Measurements from ENCODE around the gene CEP350.
A peak's percentile ranks its signal among the peaks of the same experiment; 100 is the strongest.

CEP350 gene

GRCh38 chr1:180042988-180043622, 88.5 kb downstream of the CEP350 start:
- peaks cover 3% of the 10 kb centered on the region for H3K36me3 ChIP-seq (ENCODE audit: control insufficient read depth, insufficient read depth, low read length)
- peak; percentile 0 for DNase-seq
- WGBS (ENCODE audit: extremely low coverage, insufficient coverage, low lambda C conversion rate), result no CpG with 5 or more reads among the region's 3 CpGs

GRCh38 chr1:180043785-180044184, 89.2 kb downstream of the CEP350 start:
- Histone ChIP-seq H2AK5ac (ENCODE audit: low read length) (no peak overlapping the region), H2BK15ac (replicated peaks; ENCODE audit: low read depth) (no peak overlapping the region), H3K4me3 (ENCODE audit: low read length) (no peak overlapping the region), H4K5ac (ENCODE audit: low read length) (no peak overlapping the region), H3K36me3 (ENCODE audit: control insufficient read depth, insufficient read depth, low read length) (peaks cover 3% of the 10 kb centered on the region), H3K56ac (ENCODE audit: low read length) (no peak overlapping the region), H3K4me1 (ENCODE audit: control insufficient read depth, low read depth, low read length) (no peaks in the 10 kb centered on the region), H3K18ac (ENCODE audit: low read length) (no peak overlapping the region), H3K23ac (ENCODE audit: low read length) (no peak overlapping the region), H3K4me2 (ENCODE audit: low read length) (no peak overlapping the region), H4K8ac (ENCODE audit: low read depth, low read length) (no peak overlapping the region), H3K9ac (ENCODE audit: low read length) (no peak overlapping the region), H3K79me2 (ENCODE audit: control insufficient read depth, insufficient read depth, low read length) (no peaks in the 10 kb centered on the region), H3K79me1 (ENCODE audit: low read length) (no peaks in the 10 kb centered on the region), H2BK120ac (ENCODE audit: low read depth, low read length) (no peak overlapping the region), H3K27me3 (ENCODE audit: insufficient read depth, low read length, poor library complexity) (no peaks in the 10 kb centered on the region), H2BK5ac (ENCODE audit: low read length) (no peak overlapping the region), H3K4ac (ENCODE audit: low read depth, low read length) (no peak overlapping the region), H3K27ac (ENCODE audit: low read depth, low read length) (no peak overlapping the region)
- no peak for DNase-seq

More at GRCh38 chr1:180042988-180043622, 88.5 kb downstream of the CEP350 start:
- no peaks in the 10 kb centered on the region for H3K27me3 ChIP-seq (ENCODE audit: insufficient read depth, low read length, poor library complexity)
- H3K9ac ChIP-seq (ENCODE audit: low read length), result no peak overlapping the region
- no peak overlapping the region for H2AK5ac ChIP-seq (ENCODE audit: low read length)
- no peaks in the 10 kb centered on the region for H3K4me1 ChIP-seq (ENCODE audit: control insufficient read depth, low read depth, low read length)
- H2BK120ac ChIP-seq (ENCODE audit: low read depth, low read length), result no peak overlapping the region
- no peak overlapping the region for H3K23ac ChIP-seq (ENCODE audit: low read length)
- no peak overlapping the region for H4K8ac ChIP-seq (ENCODE audit: low read depth, low read length)
- no peaks in the 10 kb centered on the region for H3K79me1 ChIP-seq (ENCODE audit: low read length)
- no peaks in the 10 kb centered on the region for H3K79me2 ChIP-seq (ENCODE audit: control insufficient read depth, insufficient read depth, low read length)
- no peak overlapping the region for H2BK15ac ChIP-seq (replicated peaks; ENCODE audit: low read depth)
- no peak overlapping the region for H3K4ac ChIP-seq (ENCODE audit: low read depth, low read length)
- no peak overlapping the region for H3K4me2 ChIP-seq (ENCODE audit: low read length)
- no peak overlapping the region for H3K4me3 ChIP-seq (ENCODE audit: low read length)
- no peak overlapping the region for H2BK5ac ChIP-seq (ENCODE audit: low read length)
- H3K18ac ChIP-seq (ENCODE audit: low read length), result no peak overlapping the region
- H3K56ac ChIP-seq (ENCODE audit: low read length), result no peak overlapping the region
- no peak overlapping the region for H4K5ac ChIP-seq (ENCODE audit: low read length)
- no peak overlapping the region for H3K27ac ChIP-seq (ENCODE audit: low read depth, low read length)

- Histone ChIP-seq H3K79me1 (ENCODE audit: low read length) (no peaks in the 10 kb centered on the region), H3K23ac (ENCODE audit: low read length) (no peak overlapping the region), H2BK5ac (ENCODE audit: low read length) (no peak overlapping the region), H3K79me2 (ENCODE audit: control insufficient read depth, insufficient read depth, low read length) (no peaks in the 10 kb centered on the region), H2BK120ac (ENCODE audit: low read depth, low read length) (no peak overlapping the region), H4K5ac (ENCODE audit: low read length) (no peak overlapping the region), H3K4me2 (ENCODE audit: low read length) (no peak overlapping the region), H3K18ac (ENCODE audit: low read length) (no peak overlapping the region), H3K27ac (ENCODE audit: low read depth, low read length) (no peak overlapping the region), H3K56ac (ENCODE audit: low read length) (no peak overlapping the region), H3K9ac (ENCODE audit: low read length) (no peak overlapping the region), H3K4ac (ENCODE audit: low read depth, low read length) (no peak overlapping the region), H2BK15ac (replicated peaks; ENCODE audit: low read depth) (no peak overlapping the region), H2AK5ac (ENCODE audit: low read length) (no peak overlapping the region), H3K27me3 (ENCODE audit: insufficient read depth, low read length, poor library complexity) (no peaks in the 10 kb centered on the region), H3K4me1 (ENCODE audit: control insufficient read depth, low read depth, low read length) (no peaks in the 10 kb centered on the region), H3K36me3 (ENCODE audit: control insufficient read depth, insufficient read depth, low read length) (peaks cover 2% of the 10 kb centered on the region), H4K8ac (ENCODE audit: low read depth, low read length) (no peak overlapping the region), H3K4me3 (ENCODE audit: low read length) (no peak overlapping the region)
- WGBS (ENCODE audit: extremely low coverage, insufficient coverage, low lambda C conversion rate), result no CpG with 5 or more reads among the region's 1 CpG
- DNase-seq, result no peak
These were observed 92.1 kb downstream of the CEP350 start for GRCh38 chr1:180046674-180047073.

GRCh38 chr1:180053594-180054567, 99.3 kb downstream of the CEP350 start:
- no peak overlapping the region for H3K4me3 ChIP-seq (ENCODE audit: low read length)
- no peak overlapping the region for H3K56ac ChIP-seq (ENCODE audit: low read length)
- DNase-seq, result no peak
- no peak overlapping the region for H3K9ac ChIP-seq (ENCODE audit: low read length)
- H3K4ac ChIP-seq (ENCODE audit: low read depth, low read length), result no peak overlapping the region
- H3K79me1 ChIP-seq (ENCODE audit: low read length), result no peaks in the 10 kb centered on the region
- no peak overlapping the region for H2BK120ac ChIP-seq (ENCODE audit: low read depth, low read length)
- H3K18ac ChIP-seq (ENCODE audit: low read length), result no peak overlapping the region
- H4K5ac ChIP-seq (ENCODE audit: low read length), result no peak overlapping the region
- no peaks in the 10 kb centered on the region for H3K4me1 ChIP-seq (ENCODE audit: control insufficient read depth, low read depth, low read length)
- no peak overlapping the region for H2AK5ac ChIP-seq (ENCODE audit: low read length)
- no peaks in the 10 kb centered on the region for H3K36me3 ChIP-seq (ENCODE audit: control insufficient read depth, insufficient read depth, low read length)
- H3K23ac ChIP-seq (ENCODE audit: low read length), result no peak overlapping the region
- H2BK5ac ChIP-seq (ENCODE audit: low read length), result no peak overlapping the region
- no peak overlapping the region for H4K8ac ChIP-seq (ENCODE audit: low read depth, low read length)
- no CpG with 5 or more reads among the region's 10 CpGs for WGBS (ENCODE audit: extremely low coverage, insufficient coverage, low lambda C conversion rate)
- no peak overlapping the region for H3K27ac ChIP-seq (ENCODE audit: low read depth, low read length)
- H3K79me2 ChIP-seq (ENCODE audit: control insufficient read depth, insufficient read depth, low read length), result no peaks in the 10 kb centered on the region
- no peaks in the 10 kb centered on the region for H3K27me3 ChIP-seq (ENCODE audit: insufficient read depth, low read length, poor library complexity)
- H2BK15ac ChIP-seq (replicated peaks; ENCODE audit: low read depth), result no peak overlapping the region
- H3K4me2 ChIP-seq (ENCODE audit: low read length), result no peak overlapping the region

- Histone ChIP-seq H3K27me3 (ENCODE audit: insufficient read depth, low read length, poor library complexity) (no peaks in the 10 kb centered on the region), H3K4me2 (ENCODE audit: low read length) (no peak overlapping the region), H3K27ac (ENCODE audit: low read depth, low read length) (no peak overlapping the region), H3K79me2 (ENCODE audit: control insufficient read depth, insufficient read depth, low read length) (no peaks in the 10 kb centered on the region), H4K8ac (ENCODE audit: low read depth, low read length) (no peak overlapping the region), H3K23ac (ENCODE audit: low read length) (no peak overlapping the region), H2AK5ac (ENCODE audit: low read length) (no peak overlapping the region), H4K5ac (ENCODE audit: low read length) (no peak overlapping the region), H3K4me1 (ENCODE audit: control insufficient read depth, low read depth, low read length) (no peaks in the 10 kb centered on the region), H3K79me1 (ENCODE audit: low read length) (no peaks in the 10 kb centered on the region), H3K9ac (ENCODE audit: low read length) (no peak overlapping the region), H2BK120ac (ENCODE audit: low read depth, low read length) (no peak overlapping the region), H3K36me3 (ENCODE audit: control insufficient read depth, insufficient read depth, low read length) (no peaks in the 10 kb centered on the region), H3K56ac (ENCODE audit: low read length) (no peak overlapping the region), H3K4me3 (ENCODE audit: low read length) (no peak overlapping the region), H3K4ac (ENCODE audit: low read depth, low read length) (no peak overlapping the region), H3K18ac (ENCODE audit: low read length) (no peak overlapping the region), H2BK15ac (replicated peaks; ENCODE audit: low read depth) (no peak overlapping the region), H2BK5ac (ENCODE audit: low read length) (no peak overlapping the region)
- peak; percentile 0 for DNase-seq
These were observed 103.3 kb downstream of the CEP350 start for GRCh38 chr1:180057883-180058396.

Measured in mesendoderm (in vitro differentiated cells).